ENCODE data around the gene RIPOR2.

RIPOR2 gene, protein sequence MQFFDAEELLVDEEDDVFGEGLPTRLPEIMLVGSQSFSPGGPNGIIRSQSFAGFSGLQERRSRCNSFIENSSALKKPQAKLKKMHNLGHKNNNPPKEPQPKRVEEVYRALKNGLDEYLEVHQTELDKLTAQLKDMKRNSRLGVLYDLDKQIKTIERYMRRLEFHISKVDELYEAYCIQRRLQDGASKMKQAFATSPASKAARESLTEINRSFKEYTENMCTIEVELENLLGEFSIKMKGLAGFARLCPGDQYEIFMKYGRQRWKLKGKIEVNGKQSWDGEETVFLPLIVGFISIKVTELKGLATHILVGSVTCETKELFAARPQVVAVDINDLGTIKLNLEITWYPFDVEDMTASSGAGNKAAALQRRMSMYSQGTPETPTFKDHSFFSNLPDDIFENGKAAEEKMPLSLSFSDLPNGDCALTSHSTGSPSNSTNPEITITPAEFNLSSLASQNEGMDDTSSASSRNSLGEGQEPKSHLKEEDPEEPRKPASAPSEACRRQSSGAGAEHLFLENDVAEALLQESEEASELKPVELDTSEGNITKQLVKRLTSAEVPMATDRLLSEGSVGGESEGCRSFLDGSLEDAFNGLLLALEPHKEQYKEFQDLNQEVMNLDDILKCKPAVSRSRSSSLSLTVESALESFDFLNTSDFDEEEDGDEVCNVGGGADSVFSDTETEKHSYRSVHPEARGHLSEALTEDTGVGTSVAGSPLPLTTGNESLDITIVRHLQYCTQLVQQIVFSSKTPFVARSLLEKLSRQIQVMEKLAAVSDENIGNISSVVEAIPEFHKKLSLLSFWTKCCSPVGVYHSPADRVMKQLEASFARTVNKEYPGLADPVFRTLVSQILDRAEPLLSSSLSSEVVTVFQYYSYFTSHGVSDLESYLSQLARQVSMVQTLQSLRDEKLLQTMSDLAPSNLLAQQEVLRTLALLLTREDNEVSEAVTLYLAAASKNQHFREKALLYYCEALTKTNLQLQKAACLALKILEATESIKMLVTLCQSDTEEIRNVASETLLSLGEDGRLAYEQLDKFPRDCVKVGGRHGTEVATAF

DNA sequence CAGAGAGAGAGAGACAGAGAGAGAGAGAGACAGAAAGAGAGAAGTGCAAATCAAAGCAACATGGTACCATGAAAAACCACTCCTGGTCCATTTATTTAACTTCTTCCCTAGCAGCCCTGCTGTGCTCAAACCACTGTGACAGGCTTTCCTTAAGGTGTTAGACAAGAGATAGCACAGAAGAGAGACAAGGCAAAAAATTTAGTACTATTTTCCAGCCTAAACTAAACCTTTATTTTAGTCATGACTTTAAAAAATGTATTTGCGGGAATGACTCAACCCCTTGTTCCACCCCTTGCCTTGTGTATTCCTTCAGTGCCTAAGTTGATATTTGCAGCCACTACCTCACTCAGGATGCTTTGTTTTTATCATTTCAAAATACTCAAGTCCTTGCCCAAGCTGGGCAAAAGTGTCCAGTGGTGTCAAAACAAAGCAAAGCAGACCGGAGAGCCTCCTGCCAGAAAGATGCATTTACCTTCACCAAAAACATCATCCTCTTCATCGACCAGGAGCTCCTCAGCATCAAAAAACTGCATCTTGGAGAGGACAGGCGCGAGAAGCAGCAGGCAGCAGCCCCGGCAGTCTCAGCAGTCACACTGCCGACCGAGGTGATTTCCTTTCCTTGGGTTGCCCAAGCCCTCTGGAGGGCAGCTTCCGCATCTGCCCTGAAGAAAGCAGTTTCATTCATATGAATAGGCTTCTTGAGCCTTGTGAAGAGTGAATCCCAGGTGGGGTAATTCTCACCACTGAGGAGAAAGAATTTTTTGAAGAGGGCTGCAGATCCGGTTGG is at the start of gene RIPOR2:
Gene RIPOR2 (minus strand): TSS at position 595 of the 787 bp plus-strand sequence. CDS start 62 bp downstream, at position 533.
- no peak for DNase-seq

DNA sequence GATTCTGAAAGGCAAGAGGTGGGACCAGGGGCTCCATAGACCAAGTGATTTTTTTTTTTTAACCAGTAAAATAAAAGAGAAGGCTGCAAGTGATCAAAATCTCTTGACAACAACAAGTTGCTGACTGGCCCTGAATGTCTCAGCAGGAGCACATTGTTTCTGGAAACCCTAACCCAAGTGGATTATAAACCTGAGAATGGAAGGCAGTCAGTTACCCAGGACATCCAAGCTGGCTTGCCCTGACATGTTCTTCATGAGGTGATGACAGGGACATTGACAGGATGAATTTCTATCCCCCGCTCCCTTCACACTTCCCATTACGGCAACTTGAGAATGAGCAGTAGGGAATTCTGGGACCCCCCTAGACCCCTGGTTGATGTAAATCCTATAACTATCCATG is 49.6 kb upstream of the RIPOR2 start:
- peak; percentile 84 for DNase-seq

DNA sequence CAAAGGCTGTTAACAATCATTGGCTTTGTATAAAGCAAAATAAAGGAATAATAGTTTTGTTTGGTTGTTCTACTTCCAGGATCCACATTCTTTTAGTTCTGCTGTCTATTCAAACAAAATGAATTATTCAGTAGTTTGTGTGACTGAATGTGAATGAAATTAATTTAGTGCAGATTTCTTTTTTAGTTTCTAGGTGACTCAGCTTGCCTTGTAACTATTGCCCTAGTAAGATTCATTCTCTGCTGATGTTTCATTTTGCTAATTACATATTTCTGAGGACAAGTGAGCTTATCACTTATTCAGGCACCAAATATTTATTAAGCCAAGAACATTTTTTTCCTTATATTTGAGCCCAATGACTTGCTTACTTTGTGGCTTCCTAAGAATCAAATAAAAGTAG is 46.5 kb upstream of the RIPOR2 start:
- no peak for DNase-seq

DNA sequence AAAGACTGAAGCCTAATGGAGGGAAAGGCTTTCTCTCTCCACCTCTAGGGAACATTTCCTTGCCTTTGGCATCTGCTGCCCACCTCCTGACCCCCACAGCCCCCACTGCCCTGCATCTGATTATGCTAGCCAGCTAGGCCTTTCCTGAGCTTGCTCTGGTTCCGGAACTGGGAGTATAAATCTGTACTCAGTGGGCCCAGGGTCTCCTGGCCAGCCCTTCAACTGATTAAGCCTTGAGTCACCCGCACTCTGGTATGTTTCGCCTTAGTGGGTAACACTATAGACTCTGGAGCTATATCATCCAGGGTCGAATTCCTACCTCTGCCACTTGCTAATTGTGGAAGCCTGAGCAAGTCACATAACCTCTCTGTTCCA is 45.6 kb upstream of the RIPOR2 start:
- no peak for DNase-seq

DNA sequence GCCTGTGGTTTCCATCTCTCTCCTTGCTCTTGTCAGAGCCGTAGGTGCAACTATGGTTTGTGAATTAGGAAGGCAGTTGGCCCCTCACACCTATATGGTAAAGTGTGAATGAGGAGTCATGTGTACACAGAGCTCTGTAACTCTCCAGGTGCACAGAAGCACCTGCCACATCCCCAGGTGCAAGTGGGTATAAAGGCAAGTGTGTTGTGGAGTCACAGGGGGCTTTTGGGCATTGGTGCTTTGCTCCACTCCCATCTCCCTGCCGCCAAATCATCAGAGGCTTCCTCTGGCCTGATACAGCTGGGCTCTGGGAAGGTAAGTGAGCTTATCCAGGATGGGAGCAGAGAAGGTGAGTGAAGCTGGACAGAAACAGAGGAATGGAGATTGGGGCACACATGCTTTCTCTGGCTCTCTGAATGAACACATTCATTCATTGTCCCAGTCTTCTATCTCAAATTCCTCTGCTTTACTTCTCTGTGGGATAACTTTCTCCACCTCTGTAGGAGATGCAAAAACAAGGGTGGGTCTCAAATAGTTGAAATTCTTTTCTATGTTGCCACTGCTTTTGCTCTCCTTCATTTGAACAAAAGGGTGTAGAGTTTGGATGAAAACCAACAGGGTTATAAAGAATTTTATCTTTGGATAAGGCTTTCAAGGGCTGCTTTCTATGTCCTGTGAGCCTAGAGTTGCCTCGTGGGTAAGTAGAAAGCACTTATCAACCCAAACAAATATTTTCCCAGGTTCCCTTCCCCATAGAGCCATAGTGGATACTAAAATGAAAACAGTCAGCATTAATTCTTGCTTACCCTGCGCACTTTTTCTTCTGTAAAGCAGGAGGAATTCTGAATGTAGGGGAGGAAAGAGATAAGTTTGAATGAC is 45.0 kb upstream of the RIPOR2 start:
- DNase-seq = peak; percentile 83

DNA sequence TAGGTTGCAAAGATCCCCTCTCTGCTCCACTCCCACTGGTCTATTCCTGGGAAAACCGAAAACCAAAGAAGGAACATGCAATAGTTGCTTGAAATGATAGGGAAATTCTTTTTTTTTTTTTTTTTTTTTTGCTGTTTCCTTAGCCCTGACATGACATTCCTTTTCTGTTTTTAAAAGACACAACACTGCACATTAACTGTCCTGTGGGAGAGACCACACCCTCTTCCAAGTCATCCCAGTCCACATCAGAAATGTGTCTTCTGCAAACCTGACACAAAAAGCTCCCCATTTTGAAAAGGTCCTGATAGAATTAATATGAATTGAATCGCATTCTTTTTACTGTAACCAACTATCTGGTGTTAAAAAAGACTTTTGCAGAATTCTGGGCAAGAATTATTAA is 43.4 kb upstream of the RIPOR2 start:
- no peak for DNase-seq

DNA sequence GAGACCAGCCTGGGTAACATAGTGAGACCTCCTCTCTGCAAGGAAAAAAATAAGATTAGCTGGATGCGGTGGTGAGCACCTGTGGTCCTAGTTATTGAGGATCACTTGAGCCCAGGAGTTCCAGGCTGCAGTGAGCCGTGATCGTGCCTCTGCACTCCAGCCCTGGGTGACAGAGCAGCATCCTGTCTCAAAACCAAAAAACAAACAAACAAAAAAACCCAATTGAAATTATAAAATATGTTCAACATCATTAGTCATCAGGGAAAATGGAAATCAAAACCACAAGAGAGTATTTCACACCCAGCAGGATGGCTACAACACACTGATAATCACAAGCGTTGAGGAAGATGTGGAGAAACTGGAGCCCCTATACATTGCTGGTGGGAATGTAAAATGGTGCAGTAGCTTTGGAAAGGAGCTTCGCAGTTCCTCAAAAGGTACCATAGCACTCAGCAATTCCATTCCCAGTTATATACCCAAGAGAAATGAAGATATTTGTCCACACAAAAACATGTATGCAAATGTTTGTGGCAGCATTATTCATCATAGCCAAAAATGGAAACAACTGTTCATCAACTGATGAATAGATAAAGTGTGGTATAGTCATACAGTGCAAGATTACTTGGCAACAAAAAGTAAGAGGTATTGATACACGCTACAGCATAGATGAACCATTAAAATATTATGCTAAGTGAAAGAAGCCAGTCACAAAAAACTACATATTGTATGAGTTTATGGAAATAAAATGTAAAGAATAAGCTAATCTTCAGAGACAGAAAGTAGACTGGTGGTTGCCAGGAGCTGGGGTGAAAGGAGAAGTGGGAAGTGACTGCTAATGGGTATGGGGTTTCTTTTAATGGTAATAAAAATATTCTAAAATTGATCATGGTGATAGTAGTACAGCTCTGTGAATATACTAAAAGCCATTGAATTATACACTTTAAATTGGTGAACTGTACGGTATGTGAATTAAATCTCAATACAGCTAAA is 38.7 kb upstream of the RIPOR2 start:
- no peak for DNase-seq

DNA sequence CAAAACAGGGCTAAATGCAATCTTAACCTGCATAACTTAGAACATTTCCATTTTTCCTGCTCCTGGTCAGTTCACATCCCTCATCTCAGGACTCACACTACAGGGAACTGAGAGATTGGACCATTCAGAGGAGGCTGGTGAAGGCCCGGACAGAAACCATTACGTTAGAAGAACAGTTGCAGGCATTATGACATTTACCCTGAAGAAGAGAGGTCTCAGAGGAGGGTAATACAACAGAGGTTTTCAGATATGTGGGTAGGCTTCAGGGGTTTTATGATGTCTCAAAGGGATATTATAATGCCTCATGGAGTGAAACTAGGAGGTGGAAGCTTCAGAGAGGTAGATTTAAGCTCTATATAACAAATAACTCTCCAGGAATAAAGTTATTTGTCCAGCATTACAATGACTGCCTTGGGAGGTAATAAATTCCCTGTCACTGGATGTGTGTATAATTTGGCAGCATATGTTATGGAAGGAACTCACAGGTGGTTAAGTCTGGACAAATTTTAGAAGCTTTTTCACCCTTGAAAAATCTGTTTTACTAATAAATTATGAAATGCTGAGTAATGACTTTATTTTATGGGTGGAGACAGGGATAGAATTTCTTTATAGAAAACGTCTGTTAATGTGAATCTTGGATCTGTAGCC is 36.7 kb upstream of the RIPOR2 start:
- peak; percentile 88 for DNase-seq

DNA sequence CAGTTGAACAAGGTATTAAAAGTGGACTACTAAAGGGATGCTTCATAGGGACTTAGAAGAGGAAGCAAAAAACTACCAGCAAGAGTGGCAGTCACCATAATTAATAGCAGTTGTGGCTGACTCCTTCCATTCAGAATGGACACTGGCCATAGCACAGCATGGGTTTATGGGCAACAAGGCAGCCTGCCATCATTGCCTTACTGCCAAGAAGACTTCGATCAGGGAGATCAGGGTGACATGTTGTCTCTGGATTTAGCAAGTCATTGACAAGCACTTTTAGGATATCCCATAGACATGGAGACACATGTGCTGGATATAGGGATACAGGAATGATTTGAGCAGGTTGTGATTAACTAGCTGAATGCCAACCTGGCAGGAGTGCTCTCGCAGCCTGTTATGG is 35.3 kb upstream of the RIPOR2 start:
- no peak for DNase-seq

DNA sequence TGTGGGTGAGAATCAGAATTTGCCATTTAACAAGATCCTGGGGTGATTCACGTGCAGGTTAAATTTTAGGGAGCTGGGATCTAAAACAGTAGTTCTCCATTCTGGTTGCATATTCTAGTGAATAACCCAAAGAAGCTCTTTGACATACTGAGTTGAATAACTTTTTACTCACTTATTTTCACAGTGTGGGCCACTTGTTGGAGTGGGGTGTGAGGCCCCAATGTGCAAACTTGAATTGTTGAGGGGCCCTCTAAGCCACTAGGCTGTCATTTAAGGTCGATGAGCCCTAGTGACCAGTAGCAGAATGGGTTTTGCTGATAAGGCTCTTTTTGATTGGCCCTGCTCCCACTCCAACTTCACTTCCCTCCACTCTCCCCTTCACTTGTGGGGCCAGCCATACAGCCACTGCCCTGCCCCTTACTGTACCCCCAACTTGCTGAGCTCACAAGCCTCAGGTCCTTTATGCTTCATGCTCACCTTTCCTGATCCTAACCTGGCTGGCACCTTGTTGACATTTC is 33.6 kb upstream of the RIPOR2 start:
- no peak for DNase-seq

DNA sequence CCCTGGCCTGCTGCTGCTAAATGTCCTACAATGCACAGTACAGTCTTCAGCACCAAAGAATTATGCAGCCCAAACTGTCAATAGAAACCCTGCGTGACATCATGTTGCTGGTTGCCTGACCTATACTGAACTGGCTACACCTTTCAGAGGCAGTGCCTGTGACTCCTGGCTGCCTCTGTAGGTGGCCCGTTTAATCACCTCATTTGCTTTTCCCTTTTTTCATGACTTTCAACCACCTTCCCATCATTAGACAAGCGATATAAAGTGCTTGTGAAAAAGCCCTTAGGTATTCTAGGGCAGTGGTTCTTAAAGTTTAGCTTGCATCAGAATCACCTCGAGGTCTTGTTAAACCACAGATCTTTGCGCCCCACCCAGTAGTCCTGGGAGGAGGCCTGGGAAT is 33.0 kb upstream of the RIPOR2 start:
- DNase-seq = no peak

DNA sequence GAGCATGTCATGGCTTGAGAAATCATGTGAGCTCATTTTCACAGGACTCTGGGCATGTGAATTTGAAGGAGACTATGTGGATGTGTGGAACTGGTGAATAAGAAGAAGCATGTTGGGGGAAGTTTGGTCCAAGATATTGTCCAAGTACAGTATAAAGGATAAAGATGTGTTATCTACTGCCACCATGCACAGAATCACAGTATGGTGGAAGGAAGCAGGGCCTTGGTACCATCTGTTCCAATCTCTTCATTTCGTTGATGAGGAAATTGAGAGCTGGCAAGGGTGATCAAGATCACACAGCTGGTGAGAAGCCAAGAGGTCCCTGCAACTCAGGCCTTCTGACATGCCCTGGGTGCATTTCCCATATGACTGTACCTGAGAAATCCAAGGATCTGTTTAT is 31.5 kb upstream of the RIPOR2 start:
- no peak for DNase-seq

DNA sequence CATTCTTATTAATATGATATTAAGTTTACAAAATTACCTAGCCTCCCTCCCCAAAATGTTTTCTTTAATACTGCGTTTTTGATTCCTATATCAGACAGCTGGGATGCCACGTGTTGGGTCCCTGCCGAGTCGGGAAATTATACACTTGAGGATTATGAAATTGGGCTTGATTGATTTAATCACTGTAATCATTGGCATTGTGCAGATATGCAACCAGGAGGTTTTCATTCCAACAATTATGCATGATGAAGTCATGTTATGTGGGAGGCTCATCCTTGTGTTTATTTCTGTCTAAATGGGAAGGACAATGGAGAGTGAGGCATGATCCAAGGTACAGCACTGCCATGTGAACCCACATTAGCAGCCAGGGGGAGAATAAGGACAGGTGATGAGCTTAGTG is 30.6 kb upstream of the RIPOR2 start:
- DNase-seq = peak; percentile 95

DNA sequence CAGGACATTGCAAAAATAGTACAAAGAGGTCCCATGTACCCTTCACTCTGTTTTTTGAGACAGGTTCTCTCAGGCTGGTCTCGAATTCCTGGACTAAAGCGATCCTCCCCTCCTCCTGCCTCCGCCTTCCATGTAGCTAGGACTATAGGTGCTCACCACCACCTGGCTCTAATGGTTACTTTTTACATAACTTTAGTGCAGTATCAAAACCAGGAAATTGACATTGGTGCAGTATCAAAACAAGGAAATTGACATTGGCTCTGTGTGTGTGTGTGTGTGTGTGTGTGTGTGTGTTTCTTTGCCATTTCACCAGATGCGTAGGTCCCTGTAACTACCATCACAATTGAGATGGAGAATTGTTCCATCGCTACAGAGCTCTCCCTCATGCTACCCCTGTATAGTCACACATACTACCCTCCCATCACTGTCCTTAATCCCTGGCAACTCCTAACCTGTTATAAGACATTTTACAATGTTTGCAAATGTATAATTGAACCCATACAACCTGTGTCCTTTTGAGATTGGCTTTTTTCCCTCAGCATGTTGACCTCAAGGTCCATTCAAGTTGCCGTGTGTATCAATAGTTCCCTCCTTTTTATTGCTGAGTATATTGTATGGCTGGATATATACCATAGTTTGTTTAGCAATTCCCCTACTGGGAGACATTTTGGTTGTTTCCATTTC is 28.3 kb upstream of the RIPOR2 start:
- no peak for DNase-seq

DNA sequence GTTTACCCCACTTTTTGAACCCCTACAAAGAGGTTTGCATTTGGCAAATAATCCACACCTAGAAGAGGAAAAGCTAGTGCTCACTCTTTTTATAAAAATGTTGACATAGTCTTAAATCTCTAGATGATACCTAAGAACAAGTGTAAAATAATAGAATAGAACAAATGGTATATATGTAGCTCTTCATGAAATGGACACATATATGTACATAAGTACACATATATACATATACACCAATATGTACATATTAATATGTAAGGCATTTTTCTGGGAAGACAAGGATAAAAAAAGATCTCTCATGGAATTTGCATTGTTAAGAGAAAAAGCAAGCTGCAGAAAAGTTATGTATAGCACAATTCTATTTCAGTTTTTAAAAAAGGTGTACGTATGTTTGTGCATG is 27.6 kb upstream of the RIPOR2 start:
- DNase-seq = no peak

DNA sequence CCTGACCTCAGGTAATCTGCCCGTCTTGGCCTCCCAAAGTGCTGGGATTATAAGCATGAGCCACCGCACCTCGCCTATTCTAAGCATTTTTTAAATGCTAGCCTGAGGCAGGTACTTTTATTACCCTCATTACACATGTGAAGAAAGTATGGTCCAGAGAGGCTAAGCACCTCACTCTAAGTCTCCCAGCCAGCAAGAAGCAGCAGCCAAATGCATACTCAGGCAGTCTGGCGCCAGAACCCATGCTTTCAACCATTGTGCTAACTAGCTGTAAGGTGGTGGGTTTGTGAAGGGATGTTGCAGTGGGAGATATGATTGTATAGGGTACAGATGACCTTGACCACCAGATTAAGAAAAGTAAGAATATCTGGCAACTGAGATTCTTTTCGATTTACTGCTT is 26.1 kb upstream of the RIPOR2 start:
- peak; percentile 69 for DNase-seq

DNA sequence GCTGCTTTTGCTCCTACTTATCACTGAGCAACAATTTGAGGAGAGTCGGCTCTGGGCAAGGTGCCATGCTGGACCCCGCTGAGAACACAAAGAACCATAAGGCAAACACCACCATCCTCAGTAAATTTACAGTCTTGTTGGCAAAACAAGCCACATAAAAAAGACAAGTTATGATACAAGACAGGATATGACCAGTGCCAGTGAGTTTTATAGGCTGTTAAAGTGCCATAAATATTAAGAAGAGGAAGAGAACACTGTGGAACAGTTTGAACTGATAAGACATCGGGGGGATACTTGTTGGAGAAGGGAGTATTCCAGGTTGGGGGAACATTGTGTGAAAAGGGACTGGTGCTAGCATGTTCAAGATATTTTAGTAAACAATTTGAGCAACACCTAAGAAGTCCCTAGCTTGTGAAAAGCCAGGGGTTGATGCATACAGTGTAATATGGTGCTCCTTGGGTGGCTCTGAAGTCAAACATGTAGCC is 25.3 kb upstream of the RIPOR2 start:
- peak; percentile 77 for DNase-seq

DNA sequence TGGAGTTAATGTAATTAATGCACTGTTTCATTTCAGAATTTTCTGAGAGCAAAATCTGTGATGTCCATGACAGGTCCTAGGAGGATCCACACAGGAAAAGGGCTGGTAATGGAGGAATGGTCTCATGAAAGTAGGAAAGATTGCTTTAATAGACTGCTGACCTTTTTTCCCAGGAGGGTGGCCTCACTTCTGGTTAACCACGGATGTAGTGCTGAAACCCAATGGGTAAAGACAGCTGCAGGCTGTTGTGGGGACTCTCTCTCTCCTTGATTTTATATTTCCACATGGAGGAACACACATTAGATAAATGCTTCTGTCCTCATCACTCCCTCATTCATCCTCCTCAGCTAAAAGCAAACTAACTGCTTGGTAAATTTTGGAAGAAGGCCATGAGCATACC is 23.6 kb upstream of the RIPOR2 start:
- no peak for DNase-seq

DNA sequence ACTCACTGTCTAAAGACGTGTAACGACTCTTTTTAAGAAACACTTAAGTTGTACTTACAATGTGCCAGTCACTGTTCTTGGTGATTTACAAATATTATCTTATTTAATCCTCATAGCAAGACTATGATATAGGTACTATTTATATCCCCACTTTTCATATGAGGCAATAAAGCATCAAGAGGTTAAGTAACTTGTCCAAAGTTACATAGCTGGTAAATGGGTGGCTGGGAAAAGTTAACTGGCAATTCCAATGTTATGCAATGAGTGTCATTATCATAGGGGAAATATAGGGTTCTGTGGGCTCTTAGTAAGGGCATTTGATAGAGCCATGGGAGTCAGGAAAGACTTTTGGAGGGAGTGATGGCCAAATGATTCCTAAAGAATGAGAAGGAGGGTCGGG is 21.4 kb upstream of the RIPOR2 start:
- no peak for DNase-seq

Measured in NCI-H69 (cell line).